ENCODE measurements around the gene NOVA1. TPM values are rescaled to one million over a fixed set of nuclear protein-coding genes. Genes with fewer than 3 reads are reported as not detected.
"Not testable (repeated sequence)": the region's sequence is repeated elsewhere in the genome, so short reads cannot be mapped to it uniquely, and the experiment has no call there.

Gene NOVA1, protein sequence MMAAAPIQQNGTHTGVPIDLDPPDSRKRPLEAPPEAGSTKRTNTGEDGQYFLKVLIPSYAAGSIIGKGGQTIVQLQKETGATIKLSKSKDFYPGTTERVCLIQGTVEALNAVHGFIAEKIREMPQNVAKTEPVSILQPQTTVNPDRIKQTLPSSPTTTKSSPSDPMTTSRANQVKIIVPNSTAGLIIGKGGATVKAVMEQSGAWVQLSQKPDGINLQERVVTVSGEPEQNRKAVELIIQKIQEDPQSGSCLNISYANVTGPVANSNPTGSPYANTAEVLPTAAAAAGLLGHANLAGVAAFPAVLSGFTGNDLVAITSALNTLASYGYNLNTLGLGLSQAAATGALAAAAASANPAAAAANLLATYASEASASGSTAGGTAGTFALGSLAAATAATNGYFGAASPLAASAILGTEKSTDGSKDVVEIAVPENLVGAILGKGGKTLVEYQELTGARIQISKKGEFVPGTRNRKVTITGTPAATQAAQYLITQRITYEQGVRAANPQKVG
- not detected for total RNA-seq
- total RNA-seq (2013): not detected

- Histone ChIP-seq H3K27ac (ENCODE audit: low read length) (no peak within 1 kb of the TSS), H3K4me1 (ENCODE audit: control insufficient read depth, insufficient read depth, low read length) (no peaks in the 10 kb centered on the region), H3K9me3 (ENCODE audit: control insufficient read depth, insufficient read depth, low read length) (peaks cover 9% of the 10 kb centered on the region), H3K4me3 (ENCODE audit: low read length) (no peak within 1 kb of the TSS), H3K27me3 (ENCODE audit: control insufficient read depth, insufficient read depth, low read length) (peaks cover 16% of the 10 kb centered on the region), H3K36me3 (ENCODE audit: control insufficient read depth, insufficient read depth, low read length) (no peaks in the 10 kb centered on the region)
- peaks cover 0 to 2% of the 10 kb centered on the region in 2 donors for H3K9me3 Mint-ChIP-seq
- DNase-seq: no peak
- no peak within 1 kb of the TSS for H3K27ac Mint-ChIP-seq
- no peak for ATAC-seq
- WGBS (ENCODE audit: insufficient coverage): 5% methylated on average over 36 of the region's 36 CpGs
- H3K4me3 Mint-ChIP-seq: no peak within 1 kb of the TSS
- intact Hi-C loops (cut with micrococcal nuclease): no loop called here
- peaks cover 10 to 17% of the 10 kb centered on the region in 2 donors for H3K27me3 Mint-ChIP-seq (ENCODE audit: low read depth in 2 of 2)
- TF ChIP-seq, protein P1, sequence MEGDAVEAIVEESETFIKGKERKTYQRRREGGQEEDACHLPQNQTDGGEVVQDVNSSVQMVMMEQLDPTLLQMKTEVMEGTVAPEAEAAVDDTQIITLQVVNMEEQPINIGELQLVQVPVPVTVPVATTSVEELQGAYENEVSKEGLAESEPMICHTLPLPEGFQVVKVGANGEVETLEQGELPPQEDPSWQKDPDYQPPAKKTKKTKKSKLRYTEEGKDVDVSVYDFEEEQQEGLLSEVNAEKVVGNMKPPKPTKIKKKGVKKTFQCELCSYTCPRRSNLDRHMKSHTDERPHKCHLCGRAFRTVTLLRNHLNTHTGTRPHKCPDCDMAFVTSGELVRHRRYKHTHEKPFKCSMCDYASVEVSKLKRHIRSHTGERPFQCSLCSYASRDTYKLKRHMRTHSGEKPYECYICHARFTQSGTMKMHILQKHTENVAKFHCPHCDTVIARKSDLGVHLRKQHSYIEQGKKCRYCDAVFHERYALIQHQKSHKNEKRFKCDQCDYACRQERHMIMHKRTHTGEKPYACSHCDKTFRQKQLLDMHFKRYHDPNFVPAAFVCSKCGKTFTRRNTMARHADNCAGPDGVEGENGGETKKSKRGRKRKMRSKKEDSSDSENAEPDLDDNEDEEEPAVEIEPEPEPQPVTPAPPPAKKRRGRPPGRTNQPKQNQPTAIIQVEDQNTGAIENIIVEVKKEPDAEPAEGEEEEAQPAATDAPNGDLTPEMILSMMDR (IDR thresholded peaks at IDR 0.05): no peak
- H3K36me3 Mint-ChIP-seq: peaks cover 7% of the 10 kb centered on the region
- no peaks in the 10 kb centered on the region for H3K4me1 Mint-ChIP-seq
Observed at GRCh38 chr14:26597589-26598080, at the start of gene NOVA1. TSS of gene NOVA1 (minus strand) at chr14:26598033. CDS start at chr14:26597436, 597 bp downstream.

GRCh38 chr14:26645057-26645456 is 47.2 kb upstream of the NOVA1 start:
- H3K27ac Mint-ChIP-seq; H3K4me3 ChIP-seq (ENCODE audit: low read length); H3K36me3 ChIP-seq (ENCODE audit: control insufficient read depth, insufficient read depth, low read length); H3K4me1 Mint-ChIP-seq; H3K9me3 ChIP-seq (ENCODE audit: control insufficient read depth, insufficient read depth, low read length); H3K4me1 ChIP-seq (ENCODE audit: control insufficient read depth, insufficient read depth, low read length); H3K4me3 Mint-ChIP-seq; intact Hi-C loops (cut with micrococcal nuclease); H3K27me3 ChIP-seq (ENCODE audit: control insufficient read depth, insufficient read depth, low read length); H3K27ac ChIP-seq (ENCODE audit: low read length); DNase-seq; H3K27me3 Mint-ChIP-seq (ENCODE audit: low read depth in 2 of 2); ATAC-seq: not testable (repeated sequence)
- Mint-ChIP-seq H3K36me3 (peaks cover 21% of the 10 kb centered on the region), H3K9me3 (peaks cover 29 to 35% of the 10 kb centered on the region in 2 donors)
- 92% methylated on average over 5 of the region's 5 CpGs for WGBS (ENCODE audit: insufficient coverage)

DNA sequence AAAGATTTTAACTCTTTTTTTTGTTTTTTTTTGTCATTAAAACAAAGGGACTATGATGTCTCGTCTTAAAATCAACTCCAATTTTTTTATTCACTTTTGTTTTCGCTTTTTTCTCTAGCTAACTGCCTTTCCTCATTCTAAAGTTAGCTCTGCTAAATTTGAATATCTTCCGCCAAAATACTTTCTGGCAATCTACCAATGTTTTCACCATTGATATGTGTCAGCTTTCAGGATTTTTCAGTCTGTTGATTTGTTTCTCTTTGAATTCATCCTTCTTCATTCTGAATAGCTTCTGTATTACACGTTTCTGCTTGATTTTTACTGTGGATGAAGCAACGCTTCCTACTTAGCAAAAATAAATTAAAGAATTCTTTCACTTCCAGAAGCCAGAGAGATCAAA is 38.7 kb upstream of the NOVA1 start:
- H3K27me3 ChIP-seq (ENCODE audit: control insufficient read depth, insufficient read depth, low read length): no peaks in the 10 kb centered on the region
- no peaks in the 10 kb centered on the region for H3K4me1 ChIP-seq (ENCODE audit: control insufficient read depth, insufficient read depth, low read length)
- TF ChIP-seq, protein P1 (IDR thresholded peaks at IDR 0.05): no peak
- peaks cover 0 to 10% of the 10 kb centered on the region in 2 donors for H3K9me3 Mint-ChIP-seq
- no peak overlapping the region for H3K27ac Mint-ChIP-seq
- H3K4me3 ChIP-seq (ENCODE audit: low read length): no peak overlapping the region
- H3K27ac ChIP-seq (ENCODE audit: low read length): no peak overlapping the region
- DNase-seq (no peak), ATAC-seq (no peak)
- H3K36me3 Mint-ChIP-seq: peaks cover 7% of the 10 kb centered on the region
- no peaks in the 10 kb centered on the region for H3K27me3 Mint-ChIP-seq (ENCODE audit: low read depth in 2 of 2)
- H3K4me1 Mint-ChIP-seq: no peaks in the 10 kb centered on the region
- no peak overlapping the region for H3K4me3 Mint-ChIP-seq
- no peaks in the 10 kb centered on the region for H3K36me3 ChIP-seq (ENCODE audit: control insufficient read depth, insufficient read depth, low read length)
- peaks cover 3% of the 10 kb centered on the region for H3K9me3 ChIP-seq (ENCODE audit: control insufficient read depth, insufficient read depth, low read length)
- intact Hi-C loops (cut with micrococcal nuclease): no loop called here
- 86% methylated on average over 5 of the region's 5 CpGs for WGBS (ENCODE audit: insufficient coverage)

- H3K27ac ChIP-seq (ENCODE audit: low read length); DNase-seq; H3K27me3 Mint-ChIP-seq (ENCODE audit: low read depth in 2 of 2); H3K36me3 ChIP-seq (ENCODE audit: control insufficient read depth, insufficient read depth, low read length); H3K9me3 Mint-ChIP-seq; H3K4me1 ChIP-seq (ENCODE audit: control insufficient read depth, insufficient read depth, low read length); H3K36me3 Mint-ChIP-seq; H3K27me3 ChIP-seq (ENCODE audit: control insufficient read depth, insufficient read depth, low read length); H3K4me3 Mint-ChIP-seq; H3K4me3 ChIP-seq (ENCODE audit: low read length); intact Hi-C loops (cut with micrococcal nuclease); H3K9me3 ChIP-seq (ENCODE audit: control insufficient read depth, insufficient read depth, low read length); H3K27ac Mint-ChIP-seq; ATAC-seq; H3K4me1 Mint-ChIP-seq: not testable (repeated sequence)
- 93% methylated on average over 19 of the region's 25 CpGs for WGBS (ENCODE audit: insufficient coverage)
Observed at GRCh38 chr14:26634946-26635345, 37.1 kb upstream of the NOVA1 start.
